ENCODE data around the gene SMC6.

GRCh38 chr2:17649026-17649425 lies 104.6 kb downstream of the SMC6 start:
- no peak for TF ChIP-seq POLR2A (IDR thresholded peaks at IDR 0.05)
- no peak for TF ChIP-seq CTCF (IDR thresholded peaks at IDR 0.05)
